ENCODE data around the gene CFAP90. TPM values are rescaled to one million over a fixed set of nuclear protein-coding genes. Genes with fewer than 3 reads are reported as not detected.

Gene CFAP90, protein sequence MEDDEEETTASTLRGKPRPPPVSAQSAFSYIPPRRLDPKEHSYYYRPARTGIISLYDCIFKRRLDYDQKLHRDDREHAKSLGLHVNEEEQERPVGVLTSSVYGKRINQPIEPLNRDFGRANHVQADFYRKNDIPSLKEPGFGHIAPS
- 0.30 to 0.68 TPM (median 0.57 TPM) in 5 replicates for total RNA-seq (2022; extraction: Qiagen RNA extraction)

DNA sequence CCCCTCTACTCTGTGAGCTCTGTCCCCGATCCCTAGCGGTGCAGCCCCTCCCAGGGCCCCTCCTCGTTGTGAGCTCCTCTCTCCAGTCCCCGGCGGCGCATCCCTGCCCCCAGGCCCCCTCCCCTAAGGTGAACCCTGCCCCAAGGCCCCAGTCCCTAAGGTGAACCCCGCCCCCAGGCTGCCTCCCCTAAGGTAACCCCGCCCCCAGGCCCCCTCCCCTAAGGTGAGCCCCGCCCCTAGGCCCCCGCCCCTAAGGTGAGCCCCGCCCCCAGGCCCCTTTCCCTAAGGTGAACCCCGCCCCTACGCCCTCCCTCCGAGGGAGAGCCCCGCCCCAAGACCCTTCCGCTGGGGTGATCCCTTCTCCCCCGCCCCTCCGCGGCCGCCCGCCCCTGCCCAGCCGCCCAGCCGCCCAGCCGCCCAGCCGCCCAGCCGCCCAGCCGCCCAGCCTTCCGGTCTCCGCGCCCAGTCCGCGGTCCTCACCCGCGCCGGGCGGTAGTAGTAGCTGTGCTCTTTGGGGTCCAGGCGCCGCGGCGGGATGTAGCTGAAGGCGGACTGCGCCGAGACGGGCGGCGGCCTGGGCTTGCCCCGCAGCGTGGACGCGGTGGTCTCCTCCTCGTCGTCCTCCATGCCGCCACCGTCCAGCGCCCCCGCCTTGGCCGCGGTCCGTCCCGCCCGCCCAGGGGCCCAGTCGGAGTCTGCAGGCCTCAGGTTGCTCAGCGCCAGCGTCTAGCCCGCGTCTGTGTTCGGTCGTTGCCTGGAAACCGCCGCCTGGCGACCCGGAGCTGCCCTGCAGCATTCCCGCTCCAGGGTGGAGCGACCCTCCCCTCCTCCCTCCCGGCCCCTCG, at the start of gene CFAP90:
Gene CFAP90 (minus strand): TSS at position 739 of the 845 bp plus-strand sequence. CDS start 112 bp downstream, at position 627.

DNA sequence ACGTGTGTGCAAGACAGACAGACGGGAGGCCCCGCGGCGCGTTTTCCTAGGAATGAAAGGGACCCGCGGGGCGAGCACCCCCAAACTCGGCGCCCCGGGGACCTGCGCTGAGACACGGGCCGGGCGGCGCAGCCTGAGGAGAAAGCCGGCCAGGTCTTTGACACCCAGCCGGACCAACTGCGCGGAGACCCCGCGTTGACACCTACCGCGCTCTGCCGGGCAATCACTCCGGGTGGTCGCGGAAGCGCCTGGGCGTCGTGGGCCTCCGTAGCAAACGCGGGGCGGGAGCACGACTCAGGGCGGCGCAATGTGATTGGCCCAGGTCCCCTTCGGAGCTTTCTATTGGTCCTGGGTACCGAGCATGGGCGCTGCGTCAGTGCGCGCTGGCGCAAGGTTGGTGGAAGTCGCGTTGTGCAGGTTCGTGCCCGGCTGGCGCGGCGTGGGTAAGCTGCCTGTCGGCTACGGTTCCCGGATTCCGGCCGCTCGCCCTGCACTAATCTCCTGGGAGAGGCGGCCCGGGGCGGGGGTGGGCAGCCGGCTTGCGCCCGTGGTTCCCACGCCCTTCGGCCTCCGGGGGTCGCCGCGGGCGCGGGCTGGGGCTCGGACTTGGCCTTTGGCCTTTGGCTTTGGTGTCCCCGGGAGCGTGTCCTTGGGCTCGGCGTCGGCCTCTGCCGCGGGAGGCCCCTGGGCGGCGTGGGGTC, 18.0 kb upstream of the CFAP90 start, which contains the start of the genes FASTKD3 and MTRR:
Gene FASTKD3 (minus strand): TSS at position 259 of the 701 bp plus-strand sequence. CDS start 948 bp downstream, outside the sequence.
Gene MTRR (plus strand): TSS at position 376 of the 701 bp plus-strand sequence. CDS start 1,647 bp downstream, outside the sequence.

Other genes with a start within 250 kb of the CFAP90 start
- gene FASTKD3, start 17.9 kb upstream of the CFAP90 start, total RNA-seq (2022; extraction: Qiagen RNA extraction): 14.0 to 15.4 TPM (median 15.0 TPM) in 5 replicates
- 25.6 to 32.3 TPM (median 28.7 TPM) in 5 replicates for gene MTRR, start 18.0 kb upstream of the CFAP90 start, total RNA-seq (2022; extraction: Qiagen RNA extraction)

All from A549 treated with Mapracorat at 1 μM for 4 hours (cell line).